GM19395 (cell line): ENCODE data around the gene MLN.

Experiments used
- ATAC-seq: cut with Tn5 transposase; IDR thresholded peaks from one replicate; pipeline ENCODE4 v1.9.1; 2021; ENCODE audit warnings: mild to moderate bottlenecking, moderate library complexity; ENCODE audit not compliant: unreplicated experiment

MLN gene

GRCh38 chr6:33772902-33773472, 30.8 kb downstream of the MLN start:
- ATAC-seq: no peak

- ATAC-seq: no peak
Observed at GRCh38 chr6:33772082-33772830, 31.5 kb downstream of the MLN start.

- ATAC-seq: no peak
Observed at GRCh38 chr6:33771146-33772081, 32.4 kb downstream of the MLN start.

- ATAC-seq: no peak
Observed at GRCh38 chr6:33770833-33771145, 33.0 kb downstream of the MLN start.

GRCh38 chr6:33770124-33770832, 33.5 kb downstream of the MLN start:
- ATAC-seq: no peak

GRCh38 chr6:33769248-33769821, 34.5 kb downstream of the MLN start:
- no peak for ATAC-seq

- no peak for ATAC-seq
Observed at GRCh38 chr6:33768644-33769120, 35.1 kb downstream of the MLN start.

GRCh38 chr6:33766921-33767907, 36.6 kb downstream of the MLN start:
- ATAC-seq: no peak

GRCh38 chr6:33765368-33765767, 38.4 kb downstream of the MLN start:
- no peak for ATAC-seq

GRCh38 chr6:33764036-33764435, 39.8 kb downstream of the MLN start:
- ATAC-seq: no peak

- ATAC-seq: no peak
Observed at GRCh38 chr6:33763483-33763882, 40.3 kb downstream of the MLN start.

- ATAC-seq: no peak
Observed at GRCh38 chr6:33762713-33763112, 41.1 kb downstream of the MLN start.

GRCh38 chr6:33761922-33762629, 41.7 kb downstream of the MLN start:
- no peak for ATAC-seq

GRCh38 chr6:33761581-33761921, 42.3 kb downstream of the MLN start:
- no peak for ATAC-seq

GRCh38 chr6:33759887-33760629, 43.7 kb downstream of the MLN start:
- ATAC-seq: no peak

GRCh38 chr6:33758815-33759216, 45.0 kb downstream of the MLN start:
- ATAC-seq: no peak

GRCh38 chr6:33757906-33758305, 45.9 kb downstream of the MLN start:
- no peak for ATAC-seq

GRCh38 chr6:33757113-33757512, 46.7 kb downstream of the MLN start:
- no peak for ATAC-seq
